GM12801 (cell line): ENCODE results near the gene CCDC110.

ENCODE experiments used
- CTCF ChIP-seq: IDR thresholded peaks from one replicate; pipeline ENCODE4 v1.5.1; 2011; ENCODE audit warnings: control low read depth; ENCODE audit not compliant: insufficient read length; ENCODE audit errors: extremely low read depth

Gene CCDC110

GRCh38 chr4:185464183-185464582 lies 7.3 kb downstream of the CCDC110 start:
- no peak for TF ChIP-seq CTCF

GRCh38 chr4:185463541-185463940 lies 8.0 kb downstream of the CCDC110 start:
- no peak for TF ChIP-seq CTCF

- TF ChIP-seq CTCF = no peak
These were observed 10.0 kb downstream of the CCDC110 start for GRCh38 chr4:185461565-185461964.

GRCh38 chr4:185457136-185457535 lies 14.4 kb downstream of the CCDC110 start:
- TF ChIP-seq CTCF = no peak

- TF ChIP-seq CTCF = no peak
These were observed 15.4 kb downstream of the CCDC110 start for GRCh38 chr4:185456131-185456530.

- no peak for TF ChIP-seq CTCF
These were observed 26.3 kb downstream of the CCDC110 start for GRCh38 chr4:185445209-185445608.

GRCh38 chr4:185441479-185441878 lies 30.1 kb downstream of the CCDC110 start:
- TF ChIP-seq CTCF = no peak

- TF ChIP-seq CTCF = no peak
These were observed 33.7 kb downstream of the CCDC110 start for GRCh38 chr4:185437809-185438208.
